HepG2 (cell line): Measurements from ENCODE around the gene SNRNP48. TPM values are rescaled to one million over a fixed set of nuclear protein-coding genes. Genes with fewer than 3 reads are reported as not detected.
A peak's percentile ranks its signal among the peaks of the same experiment; 100 is the strongest.

ENCODE experiments used
- ATF7 ChIP-seq, 2 experiments: fragments of 450-650 bp in 1 of 2; sonication (generic) in 1 of 2; formaldehyde crosslinking in 1 of 2; IDR thresholded peaks; 2 replicates each; pipeline versions ENCODE4 v1.4.0 to v1.6.1; 2016 to 2020; ENCODE audit warnings: antibody characterized with exemption in 1 of 2, mild to moderate bottlenecking in 1 of 2, missing genetic modification reagents in 1 of 2
- BHLHE40 ChIP-seq: IDR thresholded peaks from 2 replicates; pipeline ENCODE4 v1.6.1; 2011; ENCODE audit warnings: low read length, improper control_type of control experiment
- CEBPZ ChIP-seq: IDR thresholded peaks from 2 replicates; pipeline ENCODE4 v1.6.1; 2012; ENCODE audit warnings: low read length, improper control_type of control experiment
- CHD4 ChIP-seq: fragments of 200-600 bp; sonication (generic); IDR thresholded peaks from 2 replicates; pipeline ENCODE4 v1.7.0; 2017; ENCODE audit warnings: mild to moderate bottlenecking, low read length, borderline replicate concordance
- HNF1B ChIP-seq: sonication (generic); formaldehyde crosslinking; IDR thresholded peaks from 2 replicates; pipeline ENCODE4 v1.5.1; 2020; ENCODE audit warnings: mild to moderate bottlenecking, moderate library complexity, missing genetic modification reagents
- HOXA3 ChIP-seq: sonication (generic); formaldehyde crosslinking; IDR thresholded peaks from 2 replicates; pipeline ENCODE4 v1.5.0; 2020; ENCODE audit warnings: missing genetic modification reagents
- IRF2 ChIP-seq: IDR thresholded peaks from 2 replicates; pipeline ENCODE4 v1.6.1; 2018; ENCODE audit warnings: missing genetic modification reagents, missing compliant biosample characterization
- NONO ChIP-seq, 2 experiments: fragments of 450-650 bp in 1 of 2; sonication (generic) in 1 of 2; formaldehyde crosslinking in 1 of 2; IDR thresholded peaks in 1 of 2; conservative IDR thresholded peaks in 1 of 2; 2 replicates each; pipeline versions ENCODE4 v1.6.1 to v1.8.0; 2017 to 2022; ENCODE audit warnings: mild to moderate bottlenecking in 1 of 2, missing genetic modification reagents in 1 of 2, moderate library complexity in 1 of 2
- PITX1 ChIP-seq: sonication (generic); formaldehyde crosslinking; IDR thresholded peaks from 2 replicates; pipeline ENCODE4 v1.5.1; 2020; ENCODE audit warnings: mild to moderate bottlenecking, missing genetic modification reagents
- PLSCR1 ChIP-seq: sonication (generic); formaldehyde crosslinking; IDR thresholded peaks from 2 replicates; pipeline ENCODE4 v1.5.0; 2020; ENCODE audit warnings: missing genetic modification reagents, mild to moderate bottlenecking, borderline replicate concordance
- POLR2AphosphoS5 ChIP-seq: IDR thresholded peaks from 2 replicates; pipeline ENCODE4 v1.6.1; 2012; ENCODE audit warnings: low read depth, low read length
- PRDM15 ChIP-seq: sonication (generic); formaldehyde crosslinking; IDR thresholded peaks from 2 replicates; pipeline ENCODE4 v1.4.0; 2020; ENCODE audit warnings: missing genetic modification reagents
- ZFP36L2 ChIP-seq: sonication (generic); formaldehyde crosslinking; IDR thresholded peaks from 2 replicates; pipeline ENCODE4 v1.4.0; 2020; ENCODE audit warnings: missing genetic modification reagents
- ZMAT3 ChIP-seq: sonication (generic); formaldehyde crosslinking; conservative IDR thresholded peaks from 2 replicates; pipeline ENCODE4 v1.7.0; 2021; ENCODE audit warnings: missing genetic modification reagents
- ZNF30 ChIP-seq: sonication (generic); formaldehyde crosslinking; IDR thresholded peaks from 2 replicates; pipeline ENCODE4 v1.5.0; 2020; ENCODE audit warnings: mild to moderate bottlenecking, missing genetic modification reagents
- ZNF510 ChIP-seq: sonication (generic); formaldehyde crosslinking; IDR thresholded peaks from 2 replicates; pipeline ENCODE4 v1.4.0; 2020; ENCODE audit warnings: low read depth, mild to moderate bottlenecking, missing genetic modification reagents
- ZNF547 ChIP-seq: sonication (generic); formaldehyde crosslinking; IDR thresholded peaks from 2 replicates; pipeline ENCODE4 v1.5.1; 2020; ENCODE audit warnings: mild to moderate bottlenecking, missing genetic modification reagents
- ZNF619 ChIP-seq: sonication (generic); formaldehyde crosslinking; IDR thresholded peaks from 2 replicates; pipeline ENCODE4 v1.4.0; 2020; ENCODE audit warnings: mild to moderate bottlenecking, missing genetic modification reagents
- ZNF782 ChIP-seq: sonication (generic); formaldehyde crosslinking; IDR thresholded peaks from 2 replicates; pipeline ENCODE4 v1.4.0; 2020; ENCODE audit warnings: missing genetic modification reagents, mild to moderate bottlenecking, borderline replicate concordance
- polyA plus RNA-seq, 8 experiments: library from polyadenylated mRNA; depleted of rRNA in 3 of 8; stranded (reverse) in 7 of 8; unstranded in 1 of 8; fragments of >200 nt; fragmentation: Illumina TruSeq in 4 of 8; extraction: Trizol in 4 of 8; gene quantifications; 2 replicates each; pipeline versions ENCODE4 v1.2.1 to v1.2.3, GENCODE V29; 2011 to 2016; ENCODE audit warnings: low read depth in 4 of 8, missing spikeins in 1 of 8, mixed read lengths in 1 of 8; ENCODE audit not compliant: insufficient read depth in 1 of 8
- total RNA-seq, 5 experiments: library from RNA; depleted of rRNA; stranded (reverse); fragments of >200 nt; fragmentation: Illumina TruSeq; extraction: Trizol; gene quantifications; 2 replicates each; pipeline ENCODE4 v1.2.3, GENCODE V29; 2016; ENCODE audit warnings: low read depth in 1 of 5

SNRNP48 gene
- total and polyA plus RNA-seq, 2 of the 13 experiments (the other 11 are each of a cell fraction or from before 2014, with no cell fraction given) = 17.5 to 47.5 TPM

- TF ChIP-seq PRDM15 (peak; percentile 98), ZNF782 (CRISPR knock-in tag) (no peak; the same call in 1 of the 2 replicates), ZNF547 (CRISPR knock-in tag) (peak; percentile 47; the same call in 1 of the 2 replicates), HNF1B (peak; percentile 97), PLSCR1 (CRISPR knock-in tag) (no peak), ZMAT3 (CRISPR knock-in tag) (peak; percentile 78; the same call in 1 of the 2 replicates), NONO (IDR thresholded peaks at IDR 0.05) (no peak), NONO (CRISPR knock-in tag; conservative IDR thresholded peaks at IDR 0.05) (peak; percentile 96), ZNF619 (no peak; the same call in 1 of the 2 replicates), IRF2 (CRISPR knock-in tag) (peak; percentile 95), ZNF510 (CRISPR knock-in tag) (peak; percentile 71; the same call in 1 of the 2 replicates), HOXA3 (CRISPR knock-in tag) (peak; percentile 94), BHLHE40 (peak; percentile 91), ATF7 (IDR thresholded peaks at IDR 0.05) (peak; percentile 85), ATF7 (CRISPR knock-in tag; IDR thresholded peaks at IDR 0.05) (peak; percentile 78), CEBPZ (no peak), CHD4 (peak; percentile 86), ZNF30 (CRISPR knock-in tag) (no peak), ZFP36L2 (CRISPR knock-in tag) (0 out of 2 replicates have a peak, but pooled peaks have one; percentile 70), POLR2AphosphoS5 (peak; percentile 32), PITX1 (CRISPR knock-in tag) (peak; percentile 97)
Measured at GRCh38 chr6:7561153-7561964, 28.6 kb upstream of the SNRNP48 start (continued).
